WTC11 (cell line): ENCODE data around the gene NCOA6.

Experiments
- ELF4 ChIP-seq: sonication (generic); formaldehyde crosslinking; IDR thresholded peaks from 2 replicates; pipeline ENCODE4 v1.8.1; 2022; ENCODE audit warnings: low read depth, mild to moderate bottlenecking, moderate library complexity, missing genetic modification reagents
- TF ChIP-seq, protein P1 (sequence below): sonication (generic); formaldehyde crosslinking; IDR thresholded peaks from 2 replicates; pipeline ENCODE4 v1.8.1; 2023; ENCODE audit warnings: mild to moderate bottlenecking, missing genetic modification reagents, moderate library complexity

GRCh38 chr20:34755367-34755766, 70.1 kb downstream of the NCOA6 start:
- TF ChIP-seq ELF4 (CRISPR knock-in tag) = no peak
- TF ChIP-seq, protein P1, sequence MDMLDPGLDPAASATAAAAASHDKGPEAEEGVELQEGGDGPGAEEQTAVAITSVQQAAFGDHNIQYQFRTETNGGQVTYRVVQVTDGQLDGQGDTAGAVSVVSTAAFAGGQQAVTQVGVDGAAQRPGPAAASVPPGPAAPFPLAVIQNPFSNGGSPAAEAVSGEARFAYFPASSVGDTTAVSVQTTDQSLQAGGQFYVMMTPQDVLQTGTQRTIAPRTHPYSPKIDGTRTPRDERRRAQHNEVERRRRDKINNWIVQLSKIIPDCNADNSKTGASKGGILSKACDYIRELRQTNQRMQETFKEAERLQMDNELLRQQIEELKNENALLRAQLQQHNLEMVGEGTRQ (CRISPR knock-in tag) = no peak
